SU-DHL-6 (cell line): ENCODE measurements around the gene CELF5.
"Not testable (repeated sequence)": the region's sequence is repeated elsewhere in the genome, so short reads cannot be mapped to it uniquely, and the experiment has no call there.

Experiments
- H2AFZ ChIP-seq: fragments of 200-600 bp; sonication (generic); 2 replicates; pipeline ENCODE4 v1.6.1; 2014; ENCODE audit warnings: low read depth, mild to moderate bottlenecking, moderate library complexity, mixed read lengths, antibody characterized with exemption, low read length; ENCODE audit not compliant: severe bottlenecking
- H3F3A ChIP-seq: fragments of 200-600 bp; shearing (Covaris generic); 2 replicates; pipeline ENCODE4 v1.6.0; 2016; ENCODE audit warnings: antibody characterized with exemption, mild to moderate bottlenecking; ENCODE audit not compliant: insufficient read depth
- H3K27ac ChIP-seq: fragments of 200-600 bp; sonication (generic); 2 replicates; pipeline ENCODE4 v1.5.1; 2016; ENCODE audit warnings: low read depth, mild to moderate bottlenecking, low read length, moderate library complexity, mixed read lengths
- H3K27me3 ChIP-seq: fragments of 200-600 bp; sonication (generic), shearing (Covaris generic); 2 replicates; pipeline ENCODE4 v1.6.0; 2014; ENCODE audit warnings: mild to moderate bottlenecking, low read length
- H3K36me3 ChIP-seq: fragments of 200-600 bp; sonication (generic); 2 replicates; pipeline ENCODE4 v1.6.1; 2014; ENCODE audit warnings: mild to moderate bottlenecking, low read length, mixed read lengths
- H3K4me2 ChIP-seq: fragments of 300-600, 200-600 bp; shearing (Covaris generic), sonication (generic); 2 replicates; pipeline ENCODE4 v1.6.0; 2014; ENCODE audit warnings: low read length, low read depth, mild to moderate bottlenecking; ENCODE audit not compliant: poor library complexity, severe bottlenecking
- H3K4me3 ChIP-seq: fragments of 200-600 bp; sonication (generic); 2 replicates; pipeline ENCODE4 v1.5.1; 2014; ENCODE audit warnings: antibody characterized with exemption, low read length, mild to moderate bottlenecking, mixed read lengths; ENCODE audit not compliant: insufficient read depth, poor library complexity, severe bottlenecking
- H3K79me2 ChIP-seq: fragments of 200-600 bp; sonication (generic); 2 replicates; pipeline ENCODE4 v1.6.1; 2014; ENCODE audit warnings: mild to moderate bottlenecking, low read length, moderate library complexity; ENCODE audit not compliant: insufficient read depth
- H3K9ac ChIP-seq: fragments of 200-600 bp; sonication (generic); 2 replicates; pipeline ENCODE4 v1.7.0; 2014; ENCODE audit warnings: mild to moderate bottlenecking, low read length
- H3K9me2 ChIP-seq: fragments of 200-600 bp; sonication (generic); replicated peaks from 2 replicates; pipeline ENCODE4 v1.6.1; 2014; ENCODE audit warnings: low read length; ENCODE audit not compliant: insufficient read depth
- H3K9me3 ChIP-seq: fragments of 200-600 bp; sonication (generic); 2 replicates; pipeline ENCODE4 v1.6.1; 2014; ENCODE audit warnings: low read length, mixed read lengths; ENCODE audit not compliant: insufficient read depth
- H4K20me1 ChIP-seq: fragments of 200-600 bp; sonication (generic); 2 replicates; pipeline ENCODE4 v1.6.1; 2014; ENCODE audit warnings: low read depth, mild to moderate bottlenecking, antibody characterized with exemption, low read length, moderate library complexity, mixed read lengths
- CTCF ChIP-seq: fragments of 200-600 bp; sonication (generic); IDR thresholded peaks from one replicate; pipeline ENCODE4 v1.5.1; 2017; ENCODE audit warnings: antibody characterized with exemption, mild to moderate bottlenecking, low read length, moderate library complexity; ENCODE audit not compliant: insufficient read depth, poor library complexity, severe bottlenecking
- EZH2phosphoT487 ChIP-seq: fragments of 200-600 bp; sonication (generic), shearing (Covaris generic); conservative IDR thresholded peaks from 2 replicates; pipeline ENCODE4 v1.6.1; 2018; ENCODE audit warnings: mild to moderate bottlenecking, antibody characterized with exemption, low read length, moderate library complexity, mixed read lengths

CELF5 gene

GRCh38 chr19:3234800-3235199 is 10.3 kb downstream of the CELF5 start:
- Histone ChIP-seq H3F3A (no peaks in the 10 kb centered on the region), H3K9me3 (no peaks in the 10 kb centered on the region), H4K20me1 (no peaks in the 10 kb centered on the region), H3K27me3 (no peaks in the 10 kb centered on the region), H3K9me2 (no peaks in the 10 kb centered on the region), H3K27ac (no peak overlapping the region), H3K4me2 (no peak overlapping the region), H3K4me3 (no peak overlapping the region), H3K9ac (no peak overlapping the region), H2AFZ (no peak overlapping the region), H3K79me2 (no peaks in the 10 kb centered on the region), H3K36me3 (no peaks in the 10 kb centered on the region)
- TF ChIP-seq CTCF: no peak
- no peak for TF ChIP-seq EZH2phosphoT487

- H3K27ac ChIP-seq, H3K9me2 ChIP-seq, H3K79me2 ChIP-seq, H3K4me2 ChIP-seq, H3K9me3 ChIP-seq, H4K20me1 ChIP-seq, H3K36me3 ChIP-seq, H3F3A ChIP-seq, H3K27me3 ChIP-seq, H2AFZ ChIP-seq, H3K4me3 ChIP-seq, H3K9ac ChIP-seq: not testable (repeated sequence)
Observed at GRCh38 chr19:3235604-3236003, 11.1 kb downstream of the CELF5 start.

- H2AFZ ChIP-seq: no peak overlapping the region
- H3K9me2 ChIP-seq: no peaks in the 10 kb centered on the region
- no peak overlapping the region for H3K4me2 ChIP-seq
- H3K9ac ChIP-seq: no peak overlapping the region
- H3K9me3 ChIP-seq: no peaks in the 10 kb centered on the region
- H3K79me2 ChIP-seq: no peaks in the 10 kb centered on the region
- H3K4me3 ChIP-seq: no peak overlapping the region
- no peak overlapping the region for H3K27ac ChIP-seq
- TF ChIP-seq CTCF (no peak), EZH2phosphoT487 (no peak)
- no peaks in the 10 kb centered on the region for H3F3A ChIP-seq
- no peaks in the 10 kb centered on the region for H4K20me1 ChIP-seq
- H3K36me3 ChIP-seq: no peaks in the 10 kb centered on the region
- H3K27me3 ChIP-seq: no peaks in the 10 kb centered on the region
Observed at GRCh38 chr19:3236272-3236671, 11.8 kb downstream of the CELF5 start.

- Histone ChIP-seq H4K20me1 (no peaks in the 10 kb centered on the region), H2AFZ (no peak overlapping the region), H3K79me2 (no peaks in the 10 kb centered on the region), H3K27me3 (no peaks in the 10 kb centered on the region), H3K9ac (no peak overlapping the region), H3F3A (no peaks in the 10 kb centered on the region), H3K27ac (no peak overlapping the region), H3K4me3 (no peak overlapping the region), H3K9me2 (no peaks in the 10 kb centered on the region), H3K4me2 (no peak overlapping the region), H3K9me3 (no peaks in the 10 kb centered on the region), H3K36me3 (no peaks in the 10 kb centered on the region)
- TF ChIP-seq EZH2phosphoT487 (no peak), CTCF (no peak)
Observed at GRCh38 chr19:3238066-3238561, 13.7 kb downstream of the CELF5 start.
